ENCODE data around the gene ZNF316.
A peak's percentile ranks its signal among the peaks of the same experiment; 100 is the strongest.

The ZNF316 gene

GRCh38 chr7:6636741-6637543 is at the start of gene ZNF316:
Gene ZNF316, plus strand, starts transcription at chr7:6637318. Its CDS starts 5,092 bp downstream, at chr7:6642410.
- peak; percentile 58 for DNase-seq (ENCODE audit: low spot score)

GRCh38 chr7:6588566-6588965 is 48.6 kb upstream of the ZNF316 start:
- DNase-seq (ENCODE audit: low spot score): no peak

- DNase-seq (ENCODE audit: low spot score): no peak
Measured at GRCh38 chr7:6589151-6589828, 47.8 kb upstream of the ZNF316 start.

GRCh38 chr7:6589829-6590644 is 47.1 kb upstream of the ZNF316 start, which contains the start of gene INTS15:
Gene INTS15, plus strand, starts transcription at chr7:6590021. Its CDS starts 263 bp downstream, at chr7:6590284.
- DNase-seq (ENCODE audit: low spot score): peak; percentile 86

GRCh38 chr7:6590645-6591110 is 46.4 kb upstream of the ZNF316 start:
- DNase-seq (ENCODE audit: low spot score): no peak

GRCh38 chr7:6600093-6600492 is 37.0 kb upstream of the ZNF316 start:
- no peak for DNase-seq (ENCODE audit: low spot score)

- no peak for DNase-seq (ENCODE audit: low spot score)
Measured at GRCh38 chr7:6604458-6604857, 32.7 kb upstream of the ZNF316 start.

GRCh38 chr7:6606866-6607583 is 30.1 kb upstream of the ZNF316 start:
- no peak for DNase-seq (ENCODE audit: low spot score)

- no peak for DNase-seq (ENCODE audit: low spot score)
Measured at GRCh38 chr7:6607651-6608051, 29.5 kb upstream of the ZNF316 start.

- DNase-seq (ENCODE audit: low spot score): no peak
Measured at GRCh38 chr7:6608081-6608480, 29.0 kb upstream of the ZNF316 start.

- no peak for DNase-seq (ENCODE audit: low spot score)
Measured at GRCh38 chr7:6608794-6609193, 28.3 kb upstream of the ZNF316 start.

GRCh38 chr7:6612819-6613218 is 24.3 kb upstream of the ZNF316 start:
- no peak for DNase-seq (ENCODE audit: low spot score)

GRCh38 chr7:6613706-6614105 is 23.4 kb upstream of the ZNF316 start:
- DNase-seq (ENCODE audit: low spot score): no peak

- DNase-seq (ENCODE audit: low spot score): no peak
Measured at GRCh38 chr7:6614953-6615722, 22.0 kb upstream of the ZNF316 start, which contains the start of gene ZNF853. Gene ZNF853, plus strand, starts transcription at chr7:6615610. Its CDS starts 565 bp downstream, at chr7:6616175.

- no peak for DNase-seq (ENCODE audit: low spot score)
Measured at GRCh38 chr7:6615723-6616555, 21.2 kb upstream of the ZNF316 start.

GRCh38 chr7:6616854-6617643 is 20.1 kb upstream of the ZNF316 start:
- no peak for DNase-seq (ENCODE audit: low spot score)

- DNase-seq (ENCODE audit: low spot score): no peak
Measured at GRCh38 chr7:6618621-6619020, 18.5 kb upstream of the ZNF316 start.

- no peak for DNase-seq (ENCODE audit: low spot score)
Measured at GRCh38 chr7:6619961-6620360, 17.2 kb upstream of the ZNF316 start.

All from hematopoietic multipotent progenitor cell treated with erythropoietin and hydrocortisone succinate and interleukin-3 and kit ligand, for 15 days (in vitro differentiated cells).